GM23248 (cell line): ENCODE data around the gene ATR.
"Not testable (repeated sequence)": the region's sequence is repeated elsewhere in the genome, so short reads cannot be mapped to it uniquely, and the experiment has no call there.

Source experiments
- EZH2 ChIP-seq: fragments of 200-600 bp; sonication (generic); IDR thresholded peaks from 2 replicates; pipeline ENCODE4 v1.6.1; 2018; ENCODE audit warnings: antibody characterized with exemption, mild to moderate bottlenecking; ENCODE audit not compliant: insufficient read depth, poor library complexity, severe bottlenecking
- EZH2phosphoT487 ChIP-seq: fragments of 200-600 bp; sonication (generic); IDR thresholded peaks from 2 replicates; pipeline ENCODE4 v1.6.1; 2018; ENCODE audit warnings: antibody characterized with exemption, moderate library complexity, mild to moderate bottlenecking, low read depth; ENCODE audit not compliant: insufficient read depth

DNA sequence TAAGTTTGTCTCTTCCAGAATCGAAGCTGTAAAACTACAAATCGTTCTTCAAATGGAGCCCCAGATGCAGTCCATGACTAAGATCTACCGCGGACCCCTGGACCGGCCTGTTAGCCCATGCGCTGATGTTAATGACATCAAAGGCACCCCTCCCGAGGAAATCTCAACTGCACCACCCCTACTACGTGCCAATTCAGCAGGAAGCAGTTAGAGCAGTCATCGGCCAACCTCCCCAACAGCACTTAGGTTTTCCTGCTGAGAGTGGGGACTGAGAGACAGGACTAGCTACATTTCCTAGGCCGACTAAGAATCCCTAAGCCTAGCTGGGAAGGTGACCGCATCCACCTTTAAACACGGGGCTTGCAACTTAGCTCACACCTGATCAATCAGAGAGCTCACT is 135.5 kb downstream of the ATR start:
- not testable (repeated sequence) for TF ChIP-seq EZH2, EZH2phosphoT487
